ENCODE data around the gene ART1. TPM values are rescaled to one million over a fixed set of nuclear protein-coding genes. Genes with fewer than 3 reads are reported as not detected.

ART1 gene
- total RNA-seq, 1 donor, result not detected

GRCh38 chr11:3605771-3606203 lies 39.1 kb upstream of the ART1 start:
- no peak for DNase-seq (ENCODE audit: insufficient read length, low spot score, missing footprints)
- no peak overlapping the region for H3K4me3 ChIP-seq (ENCODE audit: insufficient read depth, low read length)
- H3K79me2 ChIP-seq (ENCODE audit: insufficient read depth, low read length), result no peaks in the 10 kb centered on the region
- no peak overlapping the region for H2AFZ ChIP-seq (ENCODE audit: low read length)
- TF ChIP-seq CTCF (IDR thresholded peaks at IDR 0.05; ENCODE audit: extremely low read depth, low read depth, low read length), result no peak
- H3K27ac ChIP-seq (ENCODE audit: low read depth, low read length), result no peak overlapping the region
- no peak overlapping the region for H3K4me2 ChIP-seq (ENCODE audit: insufficient read depth, low read length)
- H3K36me3 ChIP-seq (ENCODE audit: insufficient read depth, low read length), result no peaks in the 10 kb centered on the region
- peaks cover 6% of the 10 kb centered on the region for H3K27me3 ChIP-seq (ENCODE audit: insufficient read depth, low read length)
- no peaks in the 10 kb centered on the region for H4K20me1 ChIP-seq (ENCODE audit: insufficient read depth, low read length)
- no peaks in the 10 kb centered on the region for H3K4me1 ChIP-seq (ENCODE audit: insufficient read depth, low read length)
- H3K9me3 ChIP-seq (ENCODE audit: low read depth, low read length), result no peaks in the 10 kb centered on the region

DNA sequence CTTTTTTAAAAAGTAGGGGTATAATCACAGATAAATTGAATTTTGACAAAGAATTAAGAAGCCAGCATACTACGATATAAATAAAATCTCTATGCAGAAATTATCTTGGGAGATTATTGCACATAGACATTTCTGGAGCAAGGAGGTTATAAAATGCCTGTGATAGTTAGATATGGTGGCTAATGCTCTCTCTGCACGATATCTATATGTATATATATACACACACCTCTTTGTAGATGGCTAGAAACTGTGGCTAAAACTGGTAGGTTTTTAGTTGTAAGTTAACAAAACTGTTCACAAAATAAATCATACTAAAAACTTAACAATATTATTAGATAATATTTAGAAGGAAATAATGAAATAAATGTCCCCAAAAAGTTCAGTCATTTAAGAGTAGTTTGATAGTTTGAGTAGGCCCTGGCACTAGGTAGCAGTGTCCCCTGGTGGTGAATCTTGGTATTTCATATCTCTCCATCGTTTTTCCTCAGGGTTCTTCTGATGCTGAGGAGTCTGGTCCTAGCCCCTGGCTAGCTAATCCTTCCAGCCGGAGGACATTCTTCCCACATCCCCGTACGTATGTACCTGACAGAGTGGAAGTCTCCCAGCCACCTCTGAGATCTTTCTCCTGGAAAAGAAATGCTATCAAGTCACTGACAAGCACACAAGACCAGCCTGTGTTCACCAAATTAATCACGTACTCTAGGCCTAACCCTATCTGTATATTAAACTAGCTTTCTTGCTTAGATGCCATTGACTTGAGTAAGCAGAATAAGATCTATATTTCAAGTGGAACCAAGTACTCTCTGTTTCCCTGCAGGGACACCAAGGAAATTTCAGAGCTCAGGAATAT lies 35.3 kb upstream of the ART1 start:
- no peak overlapping the region for H3K4me2 ChIP-seq (ENCODE audit: insufficient read depth, low read length)
- no peaks in the 10 kb centered on the region for H3K4me1 ChIP-seq (ENCODE audit: insufficient read depth, low read length)
- no peaks in the 10 kb centered on the region for H4K20me1 ChIP-seq (ENCODE audit: insufficient read depth, low read length)
- no peak overlapping the region for H2AFZ ChIP-seq (ENCODE audit: low read length)
- H3K4me3 ChIP-seq (ENCODE audit: insufficient read depth, low read length), result no peak overlapping the region
- DNase-seq (ENCODE audit: insufficient read length, low spot score, missing footprints), result peak; percentile 91
- no peaks in the 10 kb centered on the region for H3K9me3 ChIP-seq (ENCODE audit: low read depth, low read length)
- H3K79me2 ChIP-seq (ENCODE audit: insufficient read depth, low read length), result no peaks in the 10 kb centered on the region
- TF ChIP-seq CTCF (IDR thresholded peaks at IDR 0.05; ENCODE audit: extremely low read depth, low read depth, low read length), result peak; percentile 89
- peaks cover 6% of the 10 kb centered on the region for H3K27me3 ChIP-seq (ENCODE audit: insufficient read depth, low read length)
- H3K27ac ChIP-seq (ENCODE audit: low read depth, low read length), result no peak overlapping the region
- H3K36me3 ChIP-seq (ENCODE audit: insufficient read depth, low read length), result no peaks in the 10 kb centered on the region

- Histone ChIP-seq H3K36me3 (ENCODE audit: insufficient read depth, low read length) (no peaks in the 10 kb centered on the region), H3K27me3 (ENCODE audit: insufficient read depth, low read length) (no peaks in the 10 kb centered on the region), H4K20me1 (ENCODE audit: insufficient read depth, low read length) (no peaks in the 10 kb centered on the region), H3K4me1 (ENCODE audit: insufficient read depth, low read length) (no peaks in the 10 kb centered on the region), H2AFZ (ENCODE audit: low read length) (no peak overlapping the region), H3K4me2 (ENCODE audit: insufficient read depth, low read length) (no peak overlapping the region), H3K4me3 (ENCODE audit: insufficient read depth, low read length) (no peak overlapping the region), H3K79me2 (ENCODE audit: insufficient read depth, low read length) (no peaks in the 10 kb centered on the region), H3K27ac (ENCODE audit: low read depth, low read length) (no peak overlapping the region), H3K9me3 (ENCODE audit: low read depth, low read length) (no peaks in the 10 kb centered on the region)
- no peak for DNase-seq (ENCODE audit: insufficient read length, low spot score, missing footprints)
- no peak for TF ChIP-seq CTCF (IDR thresholded peaks at IDR 0.05; ENCODE audit: extremely low read depth, low read depth, low read length)
Observed at GRCh38 chr11:3610846-3611245, 34.1 kb upstream of the ART1 start.

- no peaks in the 10 kb centered on the region for H3K27me3 ChIP-seq (ENCODE audit: insufficient read depth, low read length)
- H3K4me3 ChIP-seq (ENCODE audit: insufficient read depth, low read length), result no peak overlapping the region
- no peak for TF ChIP-seq CTCF (IDR thresholded peaks at IDR 0.05; ENCODE audit: extremely low read depth, low read depth, low read length)
- no peaks in the 10 kb centered on the region for H3K36me3 ChIP-seq (ENCODE audit: insufficient read depth, low read length)
- H3K9me3 ChIP-seq (ENCODE audit: low read depth, low read length), result no peaks in the 10 kb centered on the region
- H3K4me2 ChIP-seq (ENCODE audit: insufficient read depth, low read length), result no peak overlapping the region
- DNase-seq (ENCODE audit: insufficient read length, low spot score, missing footprints), result no peak
- no peaks in the 10 kb centered on the region for H3K4me1 ChIP-seq (ENCODE audit: insufficient read depth, low read length)
- H3K27ac ChIP-seq (ENCODE audit: low read depth, low read length), result no peak overlapping the region
- H3K79me2 ChIP-seq (ENCODE audit: insufficient read depth, low read length), result no peaks in the 10 kb centered on the region
- no peaks in the 10 kb centered on the region for H4K20me1 ChIP-seq (ENCODE audit: insufficient read depth, low read length)
- H2AFZ ChIP-seq (ENCODE audit: low read length), result no peak overlapping the region
Observed at GRCh38 chr11:3611976-3612678, 32.8 kb upstream of the ART1 start.

All from osteoblast (primary cell).